Trophoblast cell (in vitro differentiated cells and primary cell): ENCODE data around the gene FBRS.

Source experiments
- DNase-seq, 2 donors: peaks; one replicate each; pipeline ENCODE4 v3.0.0-alpha.2; 2016
- H2AFZ ChIP-seq: 2 replicates; pipeline ENCODE4 v1.6.1; 2013; ENCODE audit warnings: low read length, moderate library complexity, mild to moderate bottlenecking; ENCODE audit not compliant: insufficient read depth, poor library complexity
- H2AK5ac ChIP-seq: 2 replicates; pipeline ENCODE4 v1.6.1; 2013; ENCODE audit warnings: mild to moderate bottlenecking, low read length
- H2BK120ac ChIP-seq: 2 replicates; pipeline ENCODE4 v1.6.1; 2013; ENCODE audit warnings: low read length, mild to moderate bottlenecking, moderate library complexity; ENCODE audit not compliant: insufficient read depth, poor library complexity
- H2BK12ac ChIP-seq: 2 replicates; pipeline ENCODE4 v1.6.1; 2013; ENCODE audit warnings: mild to moderate bottlenecking, low read length, moderate library complexity
- H2BK5ac ChIP-seq: 2 replicates; pipeline ENCODE4 v1.6.1; 2013; ENCODE audit warnings: low read length, low read depth, moderate library complexity, mild to moderate bottlenecking; ENCODE audit not compliant: poor library complexity
- H3K14ac ChIP-seq: 2 replicates; pipeline ENCODE4 v1.6.1; 2013; ENCODE audit warnings: mild to moderate bottlenecking, low read length
- H3K18ac ChIP-seq: 2 replicates; pipeline ENCODE4 v1.6.1; 2013; ENCODE audit warnings: mild to moderate bottlenecking, low read length
- H3K23ac ChIP-seq: 2 replicates; pipeline ENCODE4 v1.6.1; 2013; ENCODE audit warnings: low read length
- H3K27ac ChIP-seq: 2 replicates; pipeline ENCODE4 v1.5.1; 2013; ENCODE audit warnings: low read depth, mild to moderate bottlenecking, inconsistent platforms, low read length, moderate library complexity
- H3K27me3 ChIP-seq: 2 replicates; pipeline ENCODE4 v1.6.1; 2013; ENCODE audit warnings: inconsistent platforms, mild to moderate bottlenecking, low read length, moderate library complexity; ENCODE audit not compliant: insufficient read depth
- H3K36me3 ChIP-seq, 2 experiments: 1 replicate in 1 of 2; 2 replicates in 1 of 2; pipeline ENCODE4 v1.6.1; 2013; ENCODE audit warnings: low read length in 2 of 2, mild to moderate bottlenecking in 2 of 2, moderate library complexity in 1 of 2; ENCODE audit not compliant: insufficient read depth in 2 of 2, control insufficient read depth in 1 of 2
- H3K4ac ChIP-seq: 2 replicates; pipeline ENCODE4 v1.6.1; 2013; ENCODE audit warnings: low read depth, mild to moderate bottlenecking, low read length, moderate library complexity
- H3K4me1 ChIP-seq, 2 experiments: 1 replicate in 1 of 2; 2 replicates in 1 of 2; pipeline ENCODE4 v1.6.1; 2013; ENCODE audit warnings: low read length in 2 of 2, mild to moderate bottlenecking in 2 of 2, moderate library complexity in 1 of 2; ENCODE audit not compliant: insufficient read depth in 2 of 2, control insufficient read depth in 1 of 2
- H3K4me2 ChIP-seq: 2 replicates; pipeline ENCODE4 v1.6.1; 2013; ENCODE audit warnings: inconsistent platforms, mild to moderate bottlenecking, low read length, moderate library complexity
- H3K4me3 ChIP-seq: 2 replicates; pipeline ENCODE4 v1.5.1; 2013; ENCODE audit warnings: mild to moderate bottlenecking, low read depth, low read length, inconsistent platforms
- H3K79me1 ChIP-seq: one replicate; pipeline ENCODE4 v1.6.1; 2013; ENCODE audit warnings: low read length
- H3K79me2 ChIP-seq: 2 replicates; pipeline ENCODE4 v1.6.1; 2013; ENCODE audit warnings: low read length, mild to moderate bottlenecking; ENCODE audit not compliant: control insufficient read depth, insufficient read depth, poor library complexity
- H3K9ac ChIP-seq: 2 replicates; pipeline ENCODE4 v1.6.1; 2013; ENCODE audit warnings: mild to moderate bottlenecking, low read length
- H3K9me3 ChIP-seq: 2 replicates; pipeline ENCODE4 v1.6.1; 2013; ENCODE audit warnings: low read depth, mild to moderate bottlenecking, control low read depth, inconsistent platforms, low read length; ENCODE audit not compliant: insufficient read depth
- H4K12ac ChIP-seq: 2 replicates; pipeline ENCODE4 v1.6.1; 2013; ENCODE audit warnings: low read depth, mild to moderate bottlenecking, low read length, moderate library complexity
- H4K8ac ChIP-seq: 2 replicates; pipeline ENCODE4 v1.6.1; 2013; ENCODE audit warnings: low read depth, mild to moderate bottlenecking, low read length, moderate library complexity
- H4K91ac ChIP-seq: one replicate; pipeline ENCODE4 v1.6.1; 2013; ENCODE audit warnings: low read depth, mild to moderate bottlenecking, low read length, moderate library complexity
- WGBS: extraction: QIAGEN DNeasy Blood & Tissue Kit; methylation state at CpG from one replicate; pipeline ENCODE4 v1.1.7; 2013; ENCODE audit warnings: missing lambda C conversion rate; ENCODE audit not compliant: insufficient read length, insufficient coverage; ENCODE audit errors: extremely low coverage; 5-methylcytosine and 5-hydroxymethylcytosine counted together

Gene FBRS

GRCh38 chr16:30621765-30622164 lies 36.5 kb upstream of the FBRS start:
- no peak overlapping the region for H3K27ac ChIP-seq
- no peak overlapping the region for H3K9ac ChIP-seq
- WGBS, result no CpG with 5 or more reads among the region's 5 CpGs
- no peak overlapping the region for H2BK5ac ChIP-seq
- H2BK120ac ChIP-seq, result no peak overlapping the region
- H2BK12ac ChIP-seq, result no peak overlapping the region
- H3K4me2 ChIP-seq, result no peak overlapping the region
- no peak overlapping the region for H3K4ac ChIP-seq
- H3K27me3 ChIP-seq, result no peaks in the 10 kb centered on the region
- H3K23ac ChIP-seq, result no peak overlapping the region
- no peaks in the 10 kb centered on the region for H3K79me2 ChIP-seq
- H2AK5ac ChIP-seq, result no peak overlapping the region
- no peak for DNase-seq
- H4K8ac ChIP-seq, result no peak overlapping the region
- H4K12ac ChIP-seq, result no peak overlapping the region
- no peak overlapping the region for H3K14ac ChIP-seq
- H3K79me1 ChIP-seq, result no peaks in the 10 kb centered on the region
- H3K4me3 ChIP-seq, result no peak overlapping the region
- H3K36me3 ChIP-seq, result no peaks in the 10 kb centered on the region
- H3K18ac ChIP-seq, result no peak overlapping the region
- no peak overlapping the region for H4K91ac ChIP-seq
- H3K9me3 ChIP-seq, result peaks cover 11% of the 10 kb centered on the region
- no peak overlapping the region for H2AFZ ChIP-seq
- H3K4me1 ChIP-seq, result no peaks in the 10 kb centered on the region

- peak; percentile 70 to 86 for DNase-seq
- H2BK5ac ChIP-seq, result no peak overlapping the region
- H2AK5ac ChIP-seq, result no peak overlapping the region
- no peak overlapping the region for H3K27ac ChIP-seq
- H3K9me3 ChIP-seq, result peaks cover 11% of the 10 kb centered on the region
- no peak overlapping the region for H4K8ac ChIP-seq
- no peak overlapping the region for H3K9ac ChIP-seq
- H3K36me3 ChIP-seq, result no peaks in the 10 kb centered on the region
- no peak overlapping the region for H3K14ac ChIP-seq
- H3K4me2 ChIP-seq, result no peak overlapping the region
- H3K4me1 ChIP-seq, result no peaks in the 10 kb centered on the region
- H4K91ac ChIP-seq, result no peak overlapping the region
- no peak overlapping the region for H3K4ac ChIP-seq
- H3K79me1 ChIP-seq, result no peaks in the 10 kb centered on the region
- H3K27me3 ChIP-seq, result no peaks in the 10 kb centered on the region
- no peak overlapping the region for H2BK120ac ChIP-seq
- H3K4me3 ChIP-seq, result no peak overlapping the region
- no peak overlapping the region for H3K23ac ChIP-seq
- no peaks in the 10 kb centered on the region for H3K79me2 ChIP-seq
- H2AFZ ChIP-seq, result no peak overlapping the region
- H2BK12ac ChIP-seq, result no peak overlapping the region
- H3K18ac ChIP-seq, result no peak overlapping the region
- no peak overlapping the region for H4K12ac ChIP-seq
- WGBS, result no CpG with 5 or more reads among the region's 10 CpGs
These were observed 35.7 kb upstream of the FBRS start for GRCh38 chr16:30622455-30623032.

DNA sequence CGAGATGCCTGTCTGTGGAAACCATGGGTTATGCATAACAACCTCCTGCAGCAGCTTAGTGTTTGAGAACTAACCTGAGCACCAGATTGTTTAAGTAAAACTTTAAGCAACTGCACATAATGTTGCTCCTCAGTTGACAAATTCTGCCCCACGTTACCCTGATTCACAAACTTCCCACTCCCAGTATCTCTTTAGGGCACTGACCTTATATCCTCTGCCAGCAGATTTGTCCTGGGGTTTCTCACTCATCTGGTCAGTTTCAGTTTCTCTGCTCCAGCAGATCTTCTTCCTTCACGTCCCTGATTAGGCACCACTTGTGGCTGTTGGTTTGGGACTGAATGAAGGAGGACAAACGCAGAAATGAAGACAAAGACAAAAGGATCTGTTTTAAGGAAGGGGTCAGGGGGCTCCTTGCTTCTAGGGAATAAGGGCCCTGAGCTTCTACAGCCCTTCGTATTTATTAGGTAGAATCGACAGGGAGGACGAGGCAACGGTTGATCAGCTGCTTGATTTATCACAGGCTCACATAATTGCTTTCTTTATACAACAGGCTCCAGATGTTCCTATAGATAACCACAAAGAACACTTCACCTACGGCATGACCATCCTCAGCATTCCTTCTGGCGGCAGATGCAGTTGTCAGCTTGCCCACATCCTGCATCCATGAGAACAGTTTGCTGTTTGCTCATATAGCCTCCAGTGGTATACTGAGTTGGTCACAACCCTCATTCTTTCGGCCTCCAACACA lies 34.5 kb upstream of the FBRS start:
- DNase-seq, result peak; percentile 89 to 92
- H2BK5ac ChIP-seq, result no peak overlapping the region
- H4K8ac ChIP-seq, result no peak overlapping the region
- H3K4me3 ChIP-seq, result no peak overlapping the region
- no peaks in the 10 kb centered on the region for H3K79me1 ChIP-seq
- H3K4me2 ChIP-seq, result no peak overlapping the region
- no peak overlapping the region for H3K27ac ChIP-seq
- no peaks in the 10 kb centered on the region for H3K4me1 ChIP-seq
- H3K27me3 ChIP-seq, result no peaks in the 10 kb centered on the region
- WGBS, result no CpG with 5 or more reads among the region's 11 CpGs
- H4K12ac ChIP-seq, result no peak overlapping the region
- peaks cover 8% of the 10 kb centered on the region for H3K9me3 ChIP-seq
- no peaks in the 10 kb centered on the region for H3K36me3 ChIP-seq
- no peak overlapping the region for H3K14ac ChIP-seq
- H2AK5ac ChIP-seq, result no peak overlapping the region
- no peak overlapping the region for H4K91ac ChIP-seq
- no peak overlapping the region for H2BK12ac ChIP-seq
- no peak overlapping the region for H3K23ac ChIP-seq
- no peak overlapping the region for H3K18ac ChIP-seq
- H3K4ac ChIP-seq, result no peak overlapping the region
- H2AFZ ChIP-seq, result no peak overlapping the region
- no peak overlapping the region for H3K9ac ChIP-seq
- H3K79me2 ChIP-seq, result no peaks in the 10 kb centered on the region
- no peak overlapping the region for H2BK120ac ChIP-seq

DNA sequence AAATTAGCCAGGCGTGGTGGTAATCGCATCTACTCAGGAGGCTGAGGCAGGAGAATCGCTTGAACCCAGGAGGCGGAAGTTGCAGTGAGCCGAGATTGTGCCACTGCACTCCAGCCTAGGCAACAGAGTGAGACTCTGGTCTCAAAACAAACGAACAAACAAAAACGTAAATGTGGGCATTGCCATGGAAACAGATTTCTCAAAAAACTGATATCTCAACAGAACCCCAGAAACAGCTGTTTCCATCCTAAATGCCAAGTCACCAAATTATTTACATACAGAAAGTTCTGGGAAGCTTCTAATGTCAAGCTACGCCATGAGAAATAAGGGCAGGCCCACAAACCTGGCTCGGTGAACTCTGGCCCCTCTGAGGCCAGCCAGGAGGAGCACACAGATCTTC lies 32.0 kb upstream of the FBRS start:
- H4K12ac ChIP-seq, result no peak overlapping the region
- no peak overlapping the region for H4K91ac ChIP-seq
- H3K18ac ChIP-seq, result no peak overlapping the region
- no peak overlapping the region for H2BK12ac ChIP-seq
- no peak overlapping the region for H2AFZ ChIP-seq
- no peak overlapping the region for H3K23ac ChIP-seq
- no peaks in the 10 kb centered on the region for H3K79me1 ChIP-seq
- WGBS, result no CpG with 5 or more reads among the region's 9 CpGs
- H3K4me2 ChIP-seq, result no peak overlapping the region
- no peaks in the 10 kb centered on the region for H3K36me3 ChIP-seq
- no peak overlapping the region for H3K4me3 ChIP-seq
- peak in 1 of 2 donors; percentile 25 for DNase-seq
- H3K9ac ChIP-seq, result no peak overlapping the region
- H3K27me3 ChIP-seq, result no peaks in the 10 kb centered on the region
- no peak overlapping the region for H2BK5ac ChIP-seq
- no peak overlapping the region for H2AK5ac ChIP-seq
- no peaks in the 10 kb centered on the region for H3K79me2 ChIP-seq
- H4K8ac ChIP-seq, result no peak overlapping the region
- H2BK120ac ChIP-seq, result no peak overlapping the region
- H3K4ac ChIP-seq, result no peak overlapping the region
- H3K4me1 ChIP-seq, result no peaks in the 10 kb centered on the region
- peaks cover 6% of the 10 kb centered on the region for H3K9me3 ChIP-seq
- no peak overlapping the region for H3K27ac ChIP-seq
- H3K14ac ChIP-seq, result no peak overlapping the region
